ENCODE measurements around the gene INSR.

Gene INSR

DNA sequence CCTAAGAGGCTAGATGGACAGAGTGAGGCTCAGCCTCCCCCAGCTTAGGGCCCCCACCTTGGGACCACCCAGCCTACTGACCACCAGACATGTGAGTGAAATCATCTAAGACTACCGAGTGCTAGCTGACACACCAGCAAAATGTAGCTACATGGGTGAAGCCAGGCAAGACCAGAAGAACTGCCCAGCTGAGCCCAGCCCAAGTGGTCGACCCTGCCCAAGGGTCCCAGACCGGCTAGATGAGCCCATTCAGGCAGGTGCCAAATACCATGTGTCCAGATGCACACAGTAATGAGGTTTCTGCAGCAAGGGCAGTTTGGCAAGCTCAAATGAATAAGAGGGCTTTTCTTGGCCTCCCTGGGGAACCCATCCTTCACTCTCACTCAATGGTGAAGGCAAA is 168.1 kb downstream of the INSR start:
- DNase-seq = no peak

DNA sequence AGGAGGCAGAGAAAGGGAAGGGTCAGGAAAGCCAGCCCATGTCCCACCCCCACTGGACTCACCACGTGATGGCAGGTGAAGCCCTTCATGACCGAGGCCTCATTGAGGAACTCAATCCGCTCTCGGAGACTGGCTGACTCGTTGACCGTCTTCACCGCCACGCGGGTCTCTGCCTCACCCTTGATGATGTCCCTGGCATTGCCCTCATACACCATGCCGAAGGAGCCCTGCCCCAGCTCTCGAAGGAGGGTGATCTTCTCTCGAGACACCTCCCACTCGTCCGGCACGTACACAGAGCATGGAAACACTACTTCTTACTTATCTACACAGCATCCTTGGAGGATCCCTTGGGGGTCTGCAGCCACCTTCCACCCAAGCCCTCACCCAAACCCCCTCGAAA is 169.0 kb downstream of the INSR start:
- no peak for DNase-seq

DNA sequence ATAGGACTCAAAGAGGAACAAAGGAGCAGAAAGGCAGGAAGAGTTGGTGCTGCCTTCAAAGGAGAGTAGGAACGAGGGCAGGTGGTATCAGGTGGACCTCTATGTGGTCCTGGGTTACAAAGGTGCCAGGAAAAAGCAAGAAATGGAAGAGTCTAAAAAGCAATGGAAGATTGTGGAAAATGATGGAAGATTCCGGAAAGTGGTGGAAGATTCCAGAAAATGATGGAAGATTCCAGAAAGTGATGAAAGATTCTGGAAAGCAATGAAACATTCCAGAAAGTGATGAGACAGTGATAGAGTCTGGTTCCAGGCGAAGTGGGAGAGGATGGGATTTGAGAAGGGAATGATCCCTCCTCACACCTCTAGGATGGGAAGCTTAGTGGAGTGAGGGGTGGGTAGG is 169.4 kb downstream of the INSR start:
- DNase-seq = no peak

DNA sequence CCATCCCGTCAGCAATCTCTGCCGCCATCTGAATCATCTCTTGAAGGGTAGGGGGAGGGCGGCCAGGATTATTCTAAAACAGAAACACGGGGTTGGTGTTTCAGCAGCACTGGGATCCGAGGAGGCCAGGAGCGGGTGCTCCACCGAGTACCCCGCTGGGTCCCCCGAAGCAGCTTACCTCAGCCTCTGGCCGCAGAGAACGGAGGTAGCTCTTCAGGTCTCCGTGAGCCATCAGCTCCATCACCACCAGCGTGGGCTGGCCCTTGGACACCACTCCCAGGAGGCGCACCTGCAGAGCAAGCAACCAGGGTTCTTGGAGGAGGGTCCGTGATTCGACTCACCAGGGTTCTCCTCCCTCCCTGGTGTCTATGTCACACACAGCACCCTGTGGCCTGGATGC is 171.5 kb downstream of the INSR start:
- DNase-seq = no peak

DNA sequence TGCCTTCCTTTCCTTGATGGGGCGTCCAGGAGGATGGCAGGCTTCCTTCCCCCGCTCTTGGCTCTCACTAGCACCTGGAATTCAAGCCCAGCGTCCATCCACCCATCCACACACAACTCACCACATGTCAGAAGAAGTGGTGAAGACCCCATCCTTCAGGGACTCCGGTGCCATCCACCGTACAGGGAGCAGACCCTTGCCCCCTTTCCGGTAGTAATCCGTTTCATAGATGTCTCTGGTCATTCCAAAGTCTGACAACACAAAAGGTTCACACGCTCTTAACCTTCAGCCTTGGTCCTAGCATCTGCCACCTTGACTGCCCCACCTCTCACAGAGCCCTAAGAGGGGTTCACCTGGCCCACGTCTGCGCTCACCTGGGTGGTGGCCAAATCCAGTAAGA is 173.7 kb downstream of the INSR start:
- no peak for DNase-seq

DNA sequence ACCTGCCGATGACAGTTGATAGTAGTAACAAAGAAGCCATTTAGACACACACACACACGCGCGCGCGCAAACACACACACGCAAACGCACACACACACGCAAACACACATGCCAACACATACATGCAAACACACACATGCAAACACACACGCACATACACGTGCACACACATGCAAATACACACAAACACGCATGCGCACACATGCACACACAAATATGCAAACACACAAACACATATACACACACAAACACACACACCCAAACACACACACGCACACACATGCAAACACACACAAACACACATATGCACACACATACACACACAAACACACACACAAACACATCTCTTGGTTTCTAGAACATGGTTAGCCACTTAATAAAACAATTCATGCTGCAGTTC is 174.6 kb downstream of the INSR start:
- no peak for DNase-seq

DNA sequence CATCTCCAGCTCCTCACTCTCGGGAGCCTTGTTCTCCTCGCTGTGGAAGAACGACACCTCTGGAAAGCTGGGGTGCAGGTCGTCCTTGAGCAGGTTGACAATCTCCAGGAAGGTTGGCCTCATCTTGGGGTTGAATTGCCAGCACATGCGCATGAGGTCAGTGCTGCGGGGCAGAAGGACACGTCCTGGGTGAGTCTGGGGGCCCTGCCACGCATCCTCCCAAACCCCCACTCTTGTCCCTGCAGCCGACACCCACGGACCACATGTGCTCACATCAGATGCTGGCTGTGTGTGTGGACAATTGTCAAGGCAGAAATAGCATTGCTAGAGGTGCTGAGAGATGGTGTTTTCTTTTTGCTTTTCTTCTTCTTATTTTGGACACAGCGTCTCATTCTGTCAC is 177.0 kb downstream of the INSR start:
- DNase-seq = no peak

DNA sequence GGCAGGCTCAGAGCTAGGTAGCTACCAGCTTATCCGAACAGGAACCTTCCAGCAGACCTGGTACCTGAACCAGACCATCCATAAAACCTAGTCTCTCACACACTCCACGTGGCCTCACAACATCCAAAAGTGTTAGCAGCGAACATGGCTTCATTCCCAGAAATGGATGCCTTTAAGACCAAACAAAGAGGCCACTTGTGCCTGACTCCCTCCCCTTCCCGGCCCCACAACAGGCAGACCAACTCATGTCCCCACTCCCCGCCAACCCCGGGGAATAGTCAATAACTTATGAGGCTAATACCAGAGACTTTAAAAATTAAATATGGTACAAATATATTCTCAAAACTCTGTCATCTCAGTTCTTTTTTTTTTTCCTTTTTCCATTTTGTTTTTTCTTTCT is 178.5 kb downstream of the INSR start:
- no peak for DNase-seq

DNA sequence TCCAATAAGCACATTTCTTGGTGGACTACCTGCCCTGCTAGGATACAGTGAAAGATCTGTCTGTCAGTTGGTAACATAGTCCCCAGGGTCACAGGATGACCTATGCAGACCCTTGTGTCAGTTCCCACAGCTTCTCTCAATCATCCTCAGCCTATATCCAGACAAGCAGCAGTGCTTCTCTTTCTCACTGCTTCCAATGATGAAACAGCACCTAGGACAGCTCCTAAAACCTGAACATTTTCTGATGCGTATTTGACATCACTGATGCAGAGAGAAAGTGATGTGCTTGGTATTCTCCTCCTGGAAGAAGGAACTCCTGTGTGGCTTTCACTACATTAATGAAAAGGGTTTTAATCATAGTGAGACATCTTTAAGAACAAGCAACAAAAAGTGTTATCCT is 181.0 kb downstream of the INSR start:
- DNase-seq = no peak

DNA sequence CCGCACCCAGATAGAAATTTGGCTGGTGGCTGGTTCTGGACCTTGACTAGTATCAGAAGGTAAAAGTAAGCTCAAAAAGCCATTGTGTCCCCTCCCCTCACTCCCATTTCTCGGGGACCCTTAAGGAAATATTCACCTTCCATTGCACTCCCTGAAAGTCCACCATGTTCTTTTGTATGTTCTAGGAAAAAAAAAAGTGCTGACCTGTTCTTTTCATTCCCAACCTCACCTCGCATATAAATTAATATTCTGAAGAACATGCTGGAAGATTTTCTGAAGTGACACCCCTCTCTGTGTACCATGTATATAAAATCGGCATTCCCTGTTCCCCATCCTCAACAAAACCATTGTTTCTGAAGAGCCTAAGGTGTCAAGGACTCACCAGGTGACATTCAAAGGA is 181.5 kb downstream of the INSR start:
- no peak for DNase-seq

DNA sequence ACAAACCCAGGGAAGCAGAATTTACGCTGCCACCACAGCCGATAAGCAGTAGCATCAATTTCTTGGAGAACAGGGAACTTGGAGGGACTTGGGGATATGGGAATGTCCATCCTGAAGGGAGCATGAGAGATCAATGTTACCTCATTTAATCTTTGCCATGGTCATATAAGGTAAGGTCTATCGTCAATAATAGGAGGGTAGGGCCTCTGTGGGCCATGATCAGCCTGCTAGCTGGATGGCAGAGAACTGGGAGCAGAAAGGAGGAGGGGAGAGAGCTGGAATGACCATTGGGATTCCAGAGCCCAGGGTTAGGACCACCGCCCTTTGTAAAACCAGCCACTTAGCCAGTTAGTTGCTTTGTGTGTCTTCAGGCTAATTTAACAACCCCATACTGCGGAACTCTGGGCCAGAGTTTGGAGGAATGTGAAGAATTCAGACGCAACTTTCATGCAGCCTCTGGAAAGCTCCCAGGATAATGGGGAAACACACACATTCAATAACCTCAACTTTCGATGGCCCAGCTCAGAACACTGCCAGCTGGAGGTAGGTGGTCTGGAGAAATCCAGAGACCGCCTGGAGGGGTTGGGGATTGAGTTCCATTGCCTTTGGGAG is 184.4 kb downstream of the INSR start:
- no peak for DNase-seq

DNA sequence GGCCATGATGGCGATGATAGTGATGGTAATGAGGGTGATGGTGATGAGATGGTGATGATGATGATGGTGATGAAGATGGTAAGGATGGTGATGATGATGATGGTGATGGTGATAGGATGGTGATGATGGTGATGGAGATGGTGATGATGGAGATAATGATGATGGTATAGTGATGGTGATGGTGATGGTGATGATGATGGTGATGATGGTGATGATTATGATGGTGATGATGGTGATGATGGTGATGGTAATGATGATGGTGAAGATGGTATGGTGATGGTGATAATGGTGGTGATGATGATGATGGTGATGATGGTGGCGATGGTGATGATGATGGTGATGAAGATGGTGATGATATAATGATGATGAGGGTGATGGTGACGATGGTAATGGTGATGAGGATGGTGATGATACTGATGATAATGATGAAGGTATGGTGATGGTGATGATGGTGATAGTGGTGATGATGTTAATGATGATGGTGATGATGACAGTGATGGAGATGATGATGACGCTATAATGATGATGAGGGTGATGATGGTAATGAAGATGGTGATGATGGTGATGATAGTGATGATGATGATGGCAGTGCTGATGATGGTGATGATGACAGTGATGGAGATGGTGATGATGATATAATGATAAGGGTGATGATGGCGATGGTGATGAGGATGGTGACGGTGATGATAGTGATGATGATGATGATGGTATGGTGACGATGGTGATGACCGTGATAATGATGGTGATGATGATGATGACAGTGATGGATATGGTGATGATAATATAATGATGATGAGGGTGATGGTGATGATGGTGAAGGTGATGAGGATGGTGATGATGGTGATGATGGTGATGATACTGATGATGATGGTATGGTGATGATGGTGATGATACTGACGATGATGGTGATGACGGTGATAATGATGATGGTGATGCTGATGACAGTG is 187.2 kb downstream of the INSR start:
- no peak for DNase-seq

DNA sequence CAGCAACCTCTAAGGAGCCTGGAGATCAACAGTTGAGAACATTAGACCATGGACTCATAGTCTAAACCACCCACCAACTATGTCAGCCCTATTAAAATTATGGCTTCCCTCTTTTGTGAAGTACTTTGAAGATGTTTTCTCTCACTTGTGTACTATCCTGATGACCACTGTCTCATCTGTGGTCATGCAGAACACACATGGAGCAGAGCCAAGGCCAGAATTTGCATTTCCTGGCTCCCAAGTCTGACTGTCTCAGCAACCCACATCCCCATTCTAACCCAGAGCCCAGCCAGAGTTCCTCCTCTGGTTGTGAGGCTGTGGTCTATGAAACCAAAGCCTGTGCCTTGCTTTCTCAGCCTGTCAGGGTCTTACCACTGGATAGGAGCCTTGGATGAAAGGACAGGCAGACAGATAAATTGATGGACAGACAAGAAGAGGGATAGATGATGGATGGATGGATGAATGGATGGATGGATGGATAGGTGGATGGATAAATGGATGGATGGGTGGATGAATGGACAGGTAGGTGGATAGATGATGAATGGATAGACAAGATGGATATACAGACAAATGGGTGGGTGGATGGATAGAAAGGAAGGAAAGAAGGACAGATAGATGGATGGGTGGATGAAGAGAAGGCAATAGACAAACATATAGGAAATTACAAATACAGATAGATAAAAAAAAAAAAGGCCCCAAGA is 189.3 kb downstream of the INSR start:
- no peak for DNase-seq

DNA sequence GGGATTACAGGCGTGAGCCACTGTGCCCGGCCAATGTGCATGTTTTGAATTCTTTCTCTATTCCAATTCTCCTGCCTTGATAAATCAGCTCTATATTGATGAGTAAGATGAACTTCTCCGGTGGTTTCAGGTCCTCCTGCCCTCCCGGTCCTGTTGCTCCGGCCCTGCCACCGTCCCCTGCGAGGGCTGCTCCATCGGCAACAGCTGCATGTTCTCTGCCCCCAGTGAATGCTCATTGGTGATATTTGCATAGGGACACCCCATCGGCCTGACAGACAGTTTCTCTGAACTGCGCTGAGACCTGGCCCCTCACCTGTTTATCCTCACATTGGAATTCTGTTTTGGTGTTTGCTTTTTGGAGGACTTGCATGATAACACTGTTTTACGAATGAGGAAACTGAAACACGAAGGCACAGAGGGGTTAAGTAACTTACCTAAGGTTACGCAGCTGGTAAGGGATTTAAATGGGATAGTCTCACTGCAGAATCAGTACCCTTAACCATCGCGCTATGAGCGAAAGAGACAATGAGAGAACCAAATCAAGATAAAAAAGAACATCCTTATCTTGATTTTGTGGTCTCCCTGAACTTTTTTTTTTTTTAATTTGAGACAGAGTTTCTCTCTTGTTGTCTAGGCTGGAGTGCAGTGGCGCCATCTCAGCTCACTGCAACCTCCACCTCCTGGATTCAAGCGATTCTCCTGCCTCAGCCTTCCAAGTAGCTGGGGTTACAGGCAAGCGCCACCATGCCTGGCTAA is 192.5 kb downstream of the INSR start:
- no peak for DNase-seq

DNA sequence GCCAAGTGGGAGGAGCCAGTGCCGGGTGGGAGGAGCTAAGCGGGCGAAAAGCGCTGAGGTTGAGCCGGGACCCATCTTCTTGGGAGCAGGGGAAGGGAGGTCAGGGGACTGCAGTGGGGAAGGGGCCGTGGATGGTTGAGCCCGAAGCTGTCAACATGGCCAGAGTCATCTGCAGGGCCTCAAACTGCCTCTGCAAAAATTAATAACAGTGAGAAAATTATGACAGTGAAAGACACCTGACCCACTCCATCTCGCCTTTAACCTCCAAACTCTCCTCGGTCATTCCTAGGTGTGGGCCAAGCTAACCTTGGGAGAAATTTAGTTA is 194.7 kb downstream of the INSR start:
- DNase-seq = no peak

DNA sequence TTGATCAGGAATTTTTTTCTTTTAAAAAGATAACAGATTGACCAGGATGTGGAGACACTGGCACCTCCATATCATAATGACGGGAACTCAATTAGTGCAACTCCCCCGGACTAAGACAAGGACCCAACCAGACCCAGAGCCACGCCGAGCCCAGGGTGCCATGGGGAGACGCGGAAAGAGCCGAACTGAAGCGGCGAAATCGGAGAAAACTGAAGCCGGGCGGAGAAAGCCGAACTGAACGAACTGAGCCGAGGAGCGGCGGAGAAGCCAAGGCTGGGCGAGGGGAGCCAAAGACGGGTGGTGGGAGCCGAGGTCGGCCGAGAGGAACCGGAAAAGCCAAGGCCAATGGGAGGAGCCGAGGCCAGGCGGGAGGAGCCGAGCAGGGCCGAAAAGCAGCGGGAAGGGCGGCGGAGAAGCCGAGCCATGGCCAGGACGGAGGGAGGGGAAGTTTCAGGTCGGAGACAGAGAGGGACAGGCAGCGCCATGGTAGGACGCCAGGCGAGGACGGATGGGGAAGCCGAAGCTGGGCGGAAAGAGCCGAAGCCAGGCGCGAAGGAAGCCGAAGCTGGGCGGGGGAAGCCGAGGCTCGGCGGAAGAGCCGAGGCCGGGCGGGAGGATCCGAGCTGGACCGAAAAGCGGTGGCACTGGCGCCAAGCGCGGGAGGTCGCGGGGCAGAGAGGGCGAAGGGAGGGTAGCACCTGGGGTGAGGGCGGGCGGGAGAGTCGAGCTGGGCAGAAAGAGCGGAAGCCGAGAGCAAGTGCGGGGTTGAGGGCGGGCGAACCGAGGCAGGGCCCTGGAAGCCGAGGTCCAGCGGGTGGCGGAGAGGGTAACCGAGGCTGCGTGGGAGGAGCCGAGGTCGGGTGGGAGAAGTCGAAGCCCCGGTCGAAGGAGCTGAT is 195.3 kb downstream of the INSR start:
- DNase-seq = peak; percentile 89 to 96

DNA sequence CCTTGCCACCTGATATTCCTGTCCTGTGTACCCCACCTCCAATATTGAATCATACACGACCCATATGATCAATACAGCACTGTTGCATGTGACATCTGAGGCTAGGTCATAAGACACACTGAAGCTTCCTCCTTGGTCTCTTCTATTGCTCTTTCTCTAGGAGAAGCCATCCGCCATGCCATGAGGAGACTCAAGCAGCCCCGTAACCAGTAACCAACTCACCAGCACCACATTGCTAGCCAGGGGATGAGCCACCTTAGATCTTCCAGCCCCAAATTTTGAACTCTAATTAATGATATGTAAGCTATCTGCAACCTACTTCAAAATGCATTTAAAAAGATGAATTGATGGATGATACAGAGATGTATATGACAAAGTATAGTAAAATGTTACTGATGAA is 196.1 kb downstream of the INSR start:
- no peak for DNase-seq

DNA sequence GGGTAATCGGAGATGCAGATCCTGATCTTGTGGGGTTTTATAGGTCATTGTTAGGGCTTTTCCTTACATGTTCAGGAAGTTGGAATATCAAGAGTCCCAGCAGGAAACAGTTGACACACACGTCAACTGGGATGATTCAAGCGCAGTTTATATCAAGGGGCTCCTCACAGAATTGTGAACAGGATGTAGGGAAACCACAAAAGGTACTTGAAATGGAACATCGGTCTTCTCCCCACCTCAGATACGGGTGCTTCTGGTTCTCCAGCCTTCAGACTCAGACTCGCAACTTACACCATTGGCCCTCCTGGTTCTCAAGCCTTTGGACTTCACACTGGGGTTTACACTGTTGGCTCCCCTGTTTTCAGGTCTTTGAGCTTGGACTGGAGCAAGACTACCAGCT is 205.2 kb downstream of the INSR start:
- no peak for DNase-seq

DNA sequence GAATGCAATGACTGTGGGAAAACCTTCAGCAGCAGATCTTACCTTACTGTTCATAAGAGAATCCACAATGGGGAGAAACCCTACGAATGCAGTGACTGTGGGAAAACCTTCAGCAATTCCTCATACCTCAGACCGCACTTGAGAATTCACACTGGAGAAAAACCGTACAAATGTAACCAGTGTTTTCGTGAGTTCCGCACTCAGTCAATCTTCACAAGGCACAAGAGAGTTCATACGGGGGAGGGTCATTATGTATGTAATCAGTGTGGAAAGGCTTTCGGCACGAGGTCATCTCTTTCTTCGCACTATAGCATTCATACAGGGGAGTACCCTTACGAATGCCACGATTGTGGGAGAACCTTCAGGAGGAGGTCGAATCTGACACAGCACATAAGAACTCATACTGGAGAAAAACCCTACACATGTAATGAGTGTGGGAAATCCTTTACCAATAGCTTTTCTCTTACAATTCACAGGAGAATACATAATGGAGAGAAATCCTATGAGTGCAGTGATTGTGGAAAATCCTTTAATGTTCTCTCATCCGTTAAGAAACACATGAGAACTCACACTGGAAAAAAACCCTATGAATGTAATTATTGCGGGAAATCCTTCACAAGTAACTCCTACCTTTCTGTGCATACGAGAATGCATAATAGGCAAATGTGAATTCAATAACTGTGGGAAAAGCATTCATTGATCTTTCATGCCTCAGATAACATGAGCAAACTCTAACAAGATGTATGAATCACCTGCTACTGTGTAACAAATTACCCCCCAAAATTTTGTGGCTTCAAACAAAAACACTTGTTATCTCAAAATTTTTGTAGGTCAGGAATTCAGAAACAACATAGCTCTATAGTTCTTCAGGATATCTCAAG is 210.9 kb downstream of the INSR start:
- no peak for DNase-seq

DNA sequence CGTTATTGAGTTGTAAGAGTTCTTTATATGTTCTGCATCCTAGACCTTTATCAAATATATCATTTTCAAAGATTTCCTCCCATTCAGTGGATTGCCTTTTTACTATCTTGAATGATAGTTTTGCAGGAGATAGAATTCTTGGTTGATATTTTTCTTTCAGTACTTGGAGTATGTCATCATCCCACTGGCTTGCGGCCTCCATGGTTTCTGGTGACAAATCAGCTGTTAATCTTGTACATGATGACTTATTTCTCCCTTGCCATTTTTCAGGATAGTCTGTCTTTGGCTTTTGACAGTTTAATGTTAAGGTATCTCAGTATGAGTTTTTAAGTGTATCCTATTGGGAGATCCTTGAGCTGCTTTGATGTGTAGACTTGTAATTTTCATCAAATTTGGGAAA is 216.2 kb downstream of the INSR start:
- no peak for DNase-seq

DNA sequence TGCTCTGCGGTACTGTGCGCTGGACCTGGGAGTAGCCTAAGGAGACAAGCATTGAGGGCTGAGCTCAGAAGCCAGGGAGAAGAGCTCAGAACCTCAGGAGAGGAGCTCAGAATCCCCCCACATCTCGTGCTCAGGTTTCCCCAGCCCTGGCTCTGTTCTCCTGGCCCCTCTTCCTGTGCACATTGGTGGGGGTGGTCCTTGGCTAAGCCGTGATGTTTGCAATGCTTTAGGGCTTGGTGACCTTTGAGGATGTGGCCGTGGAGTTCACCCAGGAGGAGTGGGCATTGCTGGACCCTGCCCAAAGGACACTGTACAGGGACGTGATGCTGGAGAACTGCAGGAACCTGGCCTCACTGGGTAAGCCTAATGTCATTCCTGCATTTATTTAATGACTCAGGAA is 218.1 kb downstream of the INSR start:
- DNase-seq = no peak
